BLaER1 treated with 17β-estradiol and CSF1 and Interleukin-3, amounts not matched to agents 10 nM and 100 nM (cell line): Measurements from ENCODE around the gene FAM13B.
"Not testable (repeated sequence)": the region's sequence is repeated elsewhere in the genome, so short reads cannot be mapped to it uniquely, and the experiment has no call there.

Experiments used
- H3K27ac ChIP-seq, 11 experiments: shearing (Covaris generic); formaldehyde crosslinking; 2 replicates each; pipeline ENCODE4 v1.8.1; 2022
- H3K27me3 ChIP-seq, 11 experiments: shearing (Covaris generic); formaldehyde crosslinking; 2 replicates each; pipeline ENCODE4 v1.8.1; 2022
- H3K36me3 ChIP-seq, 11 experiments: shearing (Covaris generic); formaldehyde crosslinking; 2 replicates each; pipeline ENCODE4 v1.8.1; 2022
- H3K4me1 ChIP-seq, 10 experiments: shearing (Covaris generic); formaldehyde crosslinking; 2 replicates each; pipeline ENCODE4 v1.8.1; 2022
- H3K4me2 ChIP-seq, 11 experiments: shearing (Covaris generic); formaldehyde crosslinking; 2 replicates each; pipeline ENCODE4 v1.8.1; 2022
- H3K4me3 ChIP-seq, 10 experiments: shearing (Covaris generic); formaldehyde crosslinking; 2 replicates each; pipeline ENCODE4 v1.8.1; 2022
- H3K9ac ChIP-seq, 11 experiments: shearing (Covaris generic); formaldehyde crosslinking; 2 replicates each; pipeline ENCODE4 v1.8.1; 2022
- H3K9me3 ChIP-seq, 11 experiments: shearing (Covaris generic); formaldehyde crosslinking; replicated peaks in 1 of 11; 2 replicates each; pipeline ENCODE4 v1.8.1; 2022
- H4K20me1 ChIP-seq, 11 experiments: shearing (Covaris generic); formaldehyde crosslinking; 2 replicates each; pipeline ENCODE4 v1.8.1; 2022
- Cebpa-rat ChIP-seq, 11 experiments: shearing (Covaris generic); IDR thresholded peaks; 2 replicates each; pipeline ENCODE4 v1.8.1; 2022

Gene FAM13B

DNA sequence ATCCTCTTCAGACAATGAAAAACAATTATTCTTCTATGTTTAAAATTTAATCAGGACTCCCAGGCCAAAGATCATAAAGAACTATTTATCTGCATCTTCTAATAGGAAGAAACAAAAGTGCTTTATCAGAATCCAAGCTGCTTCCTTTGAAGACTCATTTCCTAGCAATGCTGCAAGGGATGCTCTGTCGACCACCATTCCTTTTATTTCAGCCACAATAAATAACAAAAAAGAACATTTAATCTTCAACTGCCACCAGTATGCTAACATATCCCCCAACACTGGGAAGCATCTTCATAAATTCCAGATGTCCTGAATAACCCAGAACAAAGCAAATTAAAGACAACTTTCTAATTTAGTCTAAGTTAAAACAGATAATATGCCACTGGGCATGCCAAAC is 74.9 kb downstream of the FAM13B start:
- Histone ChIP-seq H3K9me3 (no peaks in the 10 kb centered on the region), H4K20me1 (peaks cover 0 to 29% (median 0%) of the 10 kb centered on the region in 11 experiments; a peak in 5 of 22 replicates), H3K9ac (no peak overlapping the region), H3K36me3 (peaks cover 65 to 100% (median 99%) of the 10 kb centered on the region in 11 experiments), H3K4me3 (no peak overlapping the region), H3K4me2 (no peak overlapping the region), H3K27ac (no peak overlapping the region), H3K27me3 (no peaks in the 10 kb centered on the region), H3K4me1 (no peaks in the 10 kb centered on the region)
- no peak for TF ChIP-seq Cebpa-rat (IDR thresholded peaks at IDR 0.05)

DNA sequence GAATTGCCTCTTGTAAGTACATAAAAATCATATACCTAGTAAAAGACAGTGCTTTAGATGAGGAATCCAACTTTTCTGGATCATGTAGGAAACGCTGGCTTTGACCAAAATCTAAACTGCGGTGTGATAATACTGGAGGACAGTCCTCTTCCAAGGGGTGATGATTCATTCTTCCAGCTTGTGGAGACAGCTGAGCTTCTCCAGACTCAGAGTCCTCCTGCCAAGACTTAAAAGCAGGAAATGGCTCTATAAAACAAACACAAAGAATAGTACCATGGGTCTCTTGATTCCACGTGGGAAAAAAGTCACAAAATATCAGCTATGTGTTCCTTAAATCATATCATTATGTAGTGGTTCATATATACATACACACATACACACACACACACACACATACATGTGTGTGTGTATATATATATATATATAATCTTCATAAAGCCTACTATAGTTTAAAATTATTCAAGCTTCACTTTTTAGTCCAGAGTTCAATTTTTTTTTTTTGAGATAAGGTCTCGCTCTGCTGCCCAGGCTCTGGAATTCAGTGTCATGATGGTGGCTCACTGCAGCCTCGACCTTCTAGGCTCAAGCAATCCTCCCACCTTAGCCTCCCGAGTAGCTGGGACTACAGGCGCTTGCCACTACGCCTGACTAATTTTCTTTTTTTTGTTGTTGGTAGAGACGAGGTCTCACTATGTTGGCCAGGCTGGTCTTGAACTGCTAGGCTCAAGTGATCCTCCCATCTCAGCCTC is 78.6 kb downstream of the FAM13B start:
- Histone ChIP-seq H3K9ac (no peak overlapping the region), H3K4me1 (no peaks in the 10 kb centered on the region), H3K4me2 (no peak overlapping the region), H4K20me1 (peaks cover 0 to 12% (median 0%) of the 10 kb centered on the region in 11 experiments; a peak in 2 of 22 replicates), H3K4me3 (no peak overlapping the region), H3K27me3 (no peaks in the 10 kb centered on the region), H3K9me3 (no peaks in the 10 kb centered on the region), H3K36me3 (peaks cover 78 to 99% (median 98%) of the 10 kb centered on the region in 11 experiments), H3K27ac (no peak overlapping the region)
- no peak for TF ChIP-seq Cebpa-rat (IDR thresholded peaks at IDR 0.05)

DNA sequence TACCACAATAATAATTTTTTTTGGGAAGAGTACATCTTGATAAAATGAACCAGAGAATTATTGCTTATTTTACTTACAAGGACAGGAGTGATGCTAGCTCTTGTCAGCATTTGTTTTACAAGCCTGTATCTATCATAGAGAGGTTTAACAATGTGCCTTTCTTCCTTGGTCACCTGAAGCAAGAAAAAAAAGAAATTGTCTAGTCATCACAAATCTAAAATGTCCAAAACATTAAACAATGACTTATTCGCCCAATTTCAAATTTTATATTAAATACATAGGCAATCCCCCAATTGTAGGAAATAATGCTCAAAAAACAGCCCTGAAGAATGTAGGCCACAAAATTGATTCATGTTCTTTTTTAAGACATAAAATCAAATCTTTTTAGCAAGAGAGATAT is 87.1 kb downstream of the FAM13B start:
- H3K9me3 ChIP-seq: peaks cover 0 to 8% (median 0%) of the 10 kb centered on the region in 11 experiments; a peak in 1 of 22 replicates
- no peak overlapping the region for H3K4me2 ChIP-seq
- H3K36me3 ChIP-seq: peaks cover 99 to 100% (median 100%) of the 10 kb centered on the region in 11 experiments
- TF ChIP-seq Cebpa-rat (IDR thresholded peaks at IDR 0.05): no peak
- H3K9ac ChIP-seq: no peak overlapping the region
- H3K4me3 ChIP-seq: no peak overlapping the region
- H4K20me1 ChIP-seq: peaks cover 0 to 12% (median 0%) of the 10 kb centered on the region in 11 experiments; a peak in 3 of 22 replicates
- no peaks in the 10 kb centered on the region for H3K4me1 ChIP-seq
- H3K27ac ChIP-seq: no peak overlapping the region
- no peaks in the 10 kb centered on the region for H3K27me3 ChIP-seq

DNA sequence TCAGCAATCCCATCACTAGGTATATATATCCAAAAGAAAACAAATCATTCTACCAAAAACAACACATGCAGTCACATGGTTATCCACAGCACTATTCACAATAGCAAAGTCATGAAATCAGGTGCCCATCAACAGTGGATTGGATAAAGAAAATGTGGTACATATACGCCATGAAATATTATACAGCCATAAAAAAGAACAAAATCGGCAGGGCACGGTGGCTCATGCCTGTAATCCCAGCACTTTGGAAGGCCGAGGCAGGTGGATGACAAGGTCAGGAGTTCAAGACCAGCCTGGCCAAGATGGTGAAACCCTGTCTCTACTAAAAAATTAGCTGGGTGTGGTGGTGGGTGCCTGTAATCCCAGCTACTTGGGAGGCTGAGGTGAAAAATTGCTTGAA is 88.6 kb downstream of the FAM13B start:
- not testable (repeated sequence) for H3K27ac ChIP-seq, H3K4me2 ChIP-seq, H3K4me1 ChIP-seq, H3K4me3 ChIP-seq, H3K9ac ChIP-seq, H4K20me1 ChIP-seq, H3K27me3 ChIP-seq, H3K9me3 ChIP-seq
- peaks cover 98 to 100% (median 100%) of the 10 kb centered on the region in 11 experiments for H3K36me3 ChIP-seq

DNA sequence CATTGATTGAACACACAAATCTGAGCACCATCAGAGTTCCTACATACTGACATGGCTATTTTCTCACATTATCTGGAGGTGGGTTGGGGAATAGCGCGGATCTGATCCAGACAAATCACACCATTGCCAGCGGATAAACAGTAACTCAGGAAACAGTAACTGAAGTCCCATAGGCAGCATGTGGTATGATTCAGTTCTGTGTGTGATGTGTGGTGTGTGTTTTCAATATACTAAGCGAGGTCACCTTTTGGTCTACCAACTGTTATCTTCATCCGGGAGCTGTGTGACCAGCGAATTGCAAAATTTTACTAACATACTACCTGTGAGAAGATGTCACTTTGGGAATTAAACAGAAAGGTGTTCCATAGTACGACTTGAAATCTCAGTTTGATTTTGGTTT is 93.5 kb downstream of the FAM13B start:
- no peaks in the 10 kb centered on the region for H3K4me1 ChIP-seq
- no peak overlapping the region for H3K4me2 ChIP-seq
- no peak overlapping the region for H3K9ac ChIP-seq
- no peak overlapping the region for H3K27ac ChIP-seq
- H3K27me3 ChIP-seq: no peaks in the 10 kb centered on the region
- 0 out of 22 replicates have a peak, but pooled peaks cover 0 to 6% (median 0%) of the 10 kb centered on the region in 11 experiments for H4K20me1 ChIP-seq
- H3K4me3 ChIP-seq: no peak overlapping the region
- no peak for TF ChIP-seq Cebpa-rat (IDR thresholded peaks at IDR 0.05)
- 0 out of 22 replicates have a peak, but pooled peaks cover 0 to 1% (median 0%) of the 10 kb centered on the region in 11 experiments for H3K9me3 ChIP-seq
- H3K36me3 ChIP-seq: peaks cover 74 to 99% (median 79%) of the 10 kb centered on the region in 11 experiments

DNA sequence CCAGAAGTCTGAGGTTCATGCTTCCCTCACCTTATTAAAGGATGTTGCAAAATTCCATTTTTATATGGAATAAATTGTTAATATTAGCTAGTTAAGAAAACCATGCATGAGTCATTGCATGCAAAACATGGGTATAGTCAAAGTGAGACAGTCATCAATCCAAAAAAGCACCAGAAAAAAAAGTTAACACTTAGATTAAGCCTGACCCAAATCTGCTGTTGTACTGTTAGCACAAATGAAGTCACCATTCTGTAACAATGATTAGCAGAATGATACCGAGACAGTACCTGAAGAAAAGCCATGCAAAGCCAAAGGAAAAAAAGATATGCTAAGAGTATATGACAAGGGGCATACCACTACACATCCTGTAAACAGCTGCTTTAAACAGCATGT is 94.1 kb downstream of the FAM13B start:
- Histone ChIP-seq H3K9me3 (no peaks in the 10 kb centered on the region), H3K4me1 (no peaks in the 10 kb centered on the region), H4K20me1 (0 out of 22 replicates have a peak, but pooled peaks cover 0 to 3% (median 0%) of the 10 kb centered on the region in 11 experiments), H3K9ac (no peak overlapping the region), H3K27me3 (no peaks in the 10 kb centered on the region), H3K4me3 (no peak overlapping the region), H3K36me3 (peaks cover 68 to 94% (median 73%) of the 10 kb centered on the region in 11 experiments), H3K4me2 (no peak overlapping the region), H3K27ac (no peak overlapping the region)
- TF ChIP-seq Cebpa-rat (IDR thresholded peaks at IDR 0.05): no peak

DNA sequence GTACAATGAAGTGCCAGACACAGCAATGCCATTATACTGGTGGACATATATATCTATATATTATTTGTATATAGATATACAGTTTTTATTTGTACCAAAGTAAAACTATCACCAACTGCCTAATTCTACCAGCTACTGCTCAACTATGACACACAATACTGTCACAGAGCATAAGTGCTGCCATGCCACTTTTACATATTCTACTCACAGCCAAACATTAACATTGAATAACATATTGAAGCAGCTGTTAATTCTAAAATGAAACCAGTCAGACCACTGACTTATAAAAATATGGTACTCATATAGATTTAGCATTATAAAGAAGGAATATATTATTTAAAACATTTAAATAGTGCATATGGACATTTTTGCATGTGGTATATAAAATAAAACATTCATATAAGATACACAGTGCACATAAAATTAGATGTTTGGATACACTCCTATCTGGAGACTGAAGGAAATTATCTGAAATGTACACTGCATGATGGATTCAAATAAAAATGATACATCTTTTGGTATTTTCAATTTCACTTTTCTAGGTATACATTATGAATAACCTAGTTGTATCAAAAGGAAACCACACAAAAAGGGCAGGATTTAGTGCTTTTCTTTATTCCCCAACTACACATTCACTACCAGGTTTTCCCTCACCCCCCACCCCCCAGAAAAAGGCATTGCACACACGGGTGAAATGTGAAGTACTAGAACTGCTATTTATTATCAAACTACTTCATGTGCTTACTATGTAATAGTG is 94.7 kb downstream of the FAM13B start:
- Histone ChIP-seq H3K27me3 (no peaks in the 10 kb centered on the region), H3K9me3 (no peaks in the 10 kb centered on the region), H3K36me3 (peaks cover 62 to 89% (median 67%) of the 10 kb centered on the region in 11 experiments)

DNA sequence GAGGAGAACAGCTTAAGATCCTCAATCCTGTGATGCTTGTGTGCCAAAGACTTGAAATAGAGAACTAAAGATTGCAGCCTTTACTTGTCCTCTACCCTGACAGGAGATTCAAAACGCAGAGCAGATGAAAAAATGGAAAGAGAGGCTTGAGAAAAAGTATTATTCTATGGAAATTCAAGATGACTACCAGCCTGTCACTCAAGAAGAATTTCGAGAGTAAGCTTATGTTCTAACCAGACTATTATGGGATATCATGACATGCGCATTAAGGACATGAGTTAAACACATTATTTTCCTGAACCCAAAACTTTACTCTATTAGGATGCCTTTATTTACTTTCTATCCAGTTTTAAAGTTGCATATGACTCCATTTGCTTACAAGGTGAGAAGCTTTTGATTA is 97.2 kb downstream of the FAM13B start:
- H3K4me2 ChIP-seq: no peak overlapping the region
- no peaks in the 10 kb centered on the region for H3K9me3 ChIP-seq
- H3K36me3 ChIP-seq: peaks cover 38 to 64% (median 42%) of the 10 kb centered on the region in 11 experiments
- no peaks in the 10 kb centered on the region for H3K4me1 ChIP-seq
- no peak for TF ChIP-seq Cebpa-rat (IDR thresholded peaks at IDR 0.05)
- H4K20me1 ChIP-seq: 0 out of 22 replicates have a peak, but pooled peaks cover 0 to 3% (median 0%) of the 10 kb centered on the region in 11 experiments
- no peak overlapping the region for H3K27ac ChIP-seq
- no peaks in the 10 kb centered on the region for H3K27me3 ChIP-seq
- no peak overlapping the region for H3K4me3 ChIP-seq
- no peak overlapping the region for H3K9ac ChIP-seq

More for the DNA sequence above, 94.7 kb downstream of the FAM13B start:
- Histone ChIP-seq H4K20me1 (0 out of 22 replicates have a peak, but pooled peaks cover 0 to 3% (median 0%) of the 10 kb centered on the region in 11 experiments), H3K4me3 (no peak overlapping the region), H3K9ac (no peak overlapping the region), H3K27ac (no peak overlapping the region), H3K4me1 (no peaks in the 10 kb centered on the region), H3K4me2 (no peak overlapping the region)
- no peak for TF ChIP-seq Cebpa-rat (IDR thresholded peaks at IDR 0.05)

DNA sequence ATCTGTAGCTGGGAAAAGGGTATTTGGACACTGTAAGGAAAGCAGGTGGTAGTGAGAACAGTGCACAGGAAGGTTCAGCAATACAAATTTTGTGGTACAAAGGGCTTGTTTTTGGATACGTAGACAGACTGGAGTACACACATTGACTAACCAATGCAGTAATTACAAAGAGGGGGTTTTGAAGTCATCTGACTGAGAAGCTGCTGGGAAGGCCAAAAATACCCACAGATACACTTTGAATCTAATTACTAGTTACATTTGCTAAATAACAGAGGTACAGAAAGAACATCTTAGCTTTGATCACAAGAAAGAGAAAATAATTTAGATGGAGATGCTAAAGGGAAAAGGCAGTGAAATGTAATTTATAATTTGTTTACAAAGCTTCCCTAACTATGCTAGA is 97.7 kb downstream of the FAM13B start:
- H3K9ac ChIP-seq: no peak overlapping the region
- no peak for TF ChIP-seq Cebpa-rat (IDR thresholded peaks at IDR 0.05)
- 0 out of 22 replicates have a peak, but pooled peaks cover 0 to 3% (median 0%) of the 10 kb centered on the region in 11 experiments for H4K20me1 ChIP-seq

More for the DNA sequence above, 97.7 kb downstream of the FAM13B start:
- Histone ChIP-seq H3K9me3 (no peaks in the 10 kb centered on the region), H3K4me3 (no peak overlapping the region), H3K27ac (no peak overlapping the region), H3K4me1 (no peaks in the 10 kb centered on the region), H3K4me2 (no peak overlapping the region), H3K27me3 (no peaks in the 10 kb centered on the region), H3K36me3 (peaks cover 33 to 62% (median 38%) of the 10 kb centered on the region in 11 experiments)
